HepG2 (cell line): ENCODE measurements around the gene IGLON5. TPM values are rescaled to one million over a fixed set of nuclear protein-coding genes. Genes with fewer than 3 reads are reported as not detected.

Experiments used
- ERF ChIP-seq: IDR thresholded peaks from 2 replicates; pipeline ENCODE4 v1.6.1; 2018; ENCODE audit warnings: missing biosample characterization, missing genetic modification reagents
- GZF1 ChIP-seq: sonication (generic); formaldehyde crosslinking; IDR thresholded peaks from 2 replicates; pipeline ENCODE4 v1.5.1; 2020; ENCODE audit warnings: mild to moderate bottlenecking, missing genetic modification reagents
- KDM3A ChIP-seq: IDR thresholded peaks from 2 replicates; pipeline ENCODE4 v1.6.1; 2018; ENCODE audit warnings: low read depth, missing compliant biosample characterization
- MTA1 ChIP-seq: sonication (generic); formaldehyde crosslinking; IDR thresholded peaks from 2 replicates; pipeline ENCODE4 v1.4.0; 2020; ENCODE audit warnings: missing genetic modification reagents, mild to moderate bottlenecking, borderline replicate concordance
- PRPF4 ChIP-seq: fragments of 200-400 bp; formaldehyde crosslinking; IDR thresholded peaks from 2 replicates; pipeline ENCODE4 v1.6.1; 2016; ENCODE audit warnings: low read length, low read depth; ENCODE audit not compliant: poor library complexity, severe bottlenecking
- RXRA ChIP-seq: sonication (generic); formaldehyde crosslinking; IDR thresholded peaks from 2 replicates; pipeline ENCODE4 v1.5.1; 2020; ENCODE audit warnings: missing genetic modification reagents
- SOX13 ChIP-seq, 3 experiments: fragments of 450-650 bp in 1 of 3; sonication (generic) in 1 of 3; formaldehyde crosslinking in 1 of 3; IDR thresholded peaks in 2 of 3; conservative IDR thresholded peaks in 1 of 3; 2 replicates each; pipeline versions ENCODE4 v1.5.0 to v1.6.1; 2016 to 2020; ENCODE audit warnings: antibody characterized with exemption in 1 of 3, mild to moderate bottlenecking in 1 of 3, missing compliant biosample characterization in 1 of 3, missing genetic modification reagents in 1 of 3, moderate library complexity in 1 of 3
- TEAD2 ChIP-seq: sonication (generic); formaldehyde crosslinking; IDR thresholded peaks from 2 replicates; pipeline ENCODE4 v1.9.0; 2021; ENCODE audit warnings: missing genetic modification reagents
- ZFY ChIP-seq: sonication (generic); formaldehyde crosslinking; IDR thresholded peaks from 2 replicates; pipeline ENCODE4 v1.4.0; 2020; ENCODE audit warnings: missing genetic modification reagents
- ZIK1 ChIP-seq: sonication (generic); formaldehyde crosslinking; IDR thresholded peaks from 2 replicates; pipeline ENCODE4 v1.5.0; 2020; ENCODE audit warnings: mild to moderate bottlenecking, low read depth, missing genetic modification reagents, borderline replicate concordance
- ZNF235 ChIP-seq: sonication (generic); formaldehyde crosslinking; IDR thresholded peaks from 2 replicates; pipeline ENCODE4 v1.8.1; 2023; ENCODE audit warnings: mild to moderate bottlenecking, missing genetic modification reagents, borderline replicate concordance
- polyA plus RNA-seq, 8 experiments: library from polyadenylated mRNA; depleted of rRNA in 3 of 8; stranded (reverse) in 7 of 8; unstranded in 1 of 8; fragments of >200 nt; fragmentation: Illumina TruSeq in 4 of 8; extraction: Trizol in 4 of 8; gene quantifications; 2 replicates each; pipeline versions ENCODE4 v1.2.1 to v1.2.3, GENCODE V29; 2011 to 2016; ENCODE audit warnings: low read depth in 4 of 8, missing spikeins in 1 of 8, mixed read lengths in 1 of 8; ENCODE audit not compliant: insufficient read depth in 1 of 8
- total RNA-seq, 5 experiments: library from RNA; depleted of rRNA; stranded (reverse); fragments of >200 nt; fragmentation: Illumina TruSeq; extraction: Trizol; gene quantifications; 2 replicates each; pipeline ENCODE4 v1.2.3, GENCODE V29; 2016; ENCODE audit warnings: low read depth in 1 of 5
- TF ChIP-seq, protein P1 (sequence below): sonication (generic); formaldehyde crosslinking; IDR thresholded peaks from 2 replicates; pipeline ENCODE4 v1.4.0; 2020; ENCODE audit warnings: missing genetic modification reagents
- TF ChIP-seq, protein P2 (sequence below): sonication (generic); formaldehyde crosslinking; IDR thresholded peaks from 2 replicates; pipeline ENCODE4 v1.8.0; 2022; ENCODE audit warnings: mild to moderate bottlenecking, missing genetic modification reagents, moderate library complexity
- TF ChIP-seq, protein P3 (sequence below): sonication (generic); formaldehyde crosslinking; IDR thresholded peaks from 2 replicates; pipeline ENCODE4 v1.9.0; 2021; ENCODE audit warnings: missing genetic modification reagents, borderline replicate concordance
- TF ChIP-seq, protein P4 (sequence below): sonication (generic); formaldehyde crosslinking; IDR thresholded peaks from 2 replicates; pipeline ENCODE4 v1.8.0; 2022; ENCODE audit warnings: mild to moderate bottlenecking, missing genetic modification reagents; ENCODE audit not compliant: insufficient replicate concordance

Gene IGLON5
- total and polyA plus RNA-seq, 2 of the 13 experiments (the other 11 are each of a cell fraction or from before 2014, with no cell fraction given), result 0.04 to 5.7 TPM

DNA sequence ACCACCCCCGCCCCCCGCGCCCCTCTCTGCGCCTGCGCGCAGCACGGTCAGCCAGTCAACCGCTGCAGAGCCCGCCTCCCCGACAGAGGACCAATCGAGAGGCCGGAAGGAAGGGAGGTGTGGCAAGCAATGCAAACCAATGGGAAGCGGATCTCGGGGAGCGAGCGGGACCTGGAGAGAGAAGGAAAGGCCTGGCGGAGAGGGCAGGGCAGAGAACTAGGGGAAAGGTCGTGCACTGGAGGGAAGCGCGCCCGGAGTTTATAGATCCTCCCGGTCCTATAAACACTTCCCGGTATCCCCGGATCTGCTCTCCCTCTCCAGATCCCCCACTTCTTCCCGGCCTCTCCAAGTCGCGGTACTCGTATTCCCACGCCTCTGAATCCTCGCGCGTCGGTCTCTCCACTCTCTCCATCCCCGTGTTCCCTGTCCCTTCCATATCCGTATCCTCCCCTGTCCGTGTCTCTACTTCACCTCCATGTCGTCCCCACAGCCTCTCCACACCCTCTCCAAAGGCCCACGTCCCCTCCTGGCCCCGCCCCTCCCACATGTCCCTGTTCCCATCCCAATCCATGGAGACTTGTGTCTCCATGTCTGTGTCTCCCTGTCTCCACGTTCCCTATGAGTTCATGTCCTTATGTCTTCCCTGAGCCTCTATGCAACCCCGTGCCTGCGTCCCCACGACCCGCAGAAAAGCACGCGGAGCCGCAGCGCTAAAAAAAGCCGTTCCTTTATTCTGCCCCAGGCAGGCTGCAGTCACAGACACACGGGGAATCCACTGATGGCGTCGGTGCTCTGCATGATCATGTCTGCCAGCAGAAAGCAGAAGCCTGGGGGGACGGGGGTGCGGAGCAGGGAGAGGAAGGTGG lies 55.2 kb downstream of the IGLON5 start (continued):
- TF ChIP-seq, protein P1, sequence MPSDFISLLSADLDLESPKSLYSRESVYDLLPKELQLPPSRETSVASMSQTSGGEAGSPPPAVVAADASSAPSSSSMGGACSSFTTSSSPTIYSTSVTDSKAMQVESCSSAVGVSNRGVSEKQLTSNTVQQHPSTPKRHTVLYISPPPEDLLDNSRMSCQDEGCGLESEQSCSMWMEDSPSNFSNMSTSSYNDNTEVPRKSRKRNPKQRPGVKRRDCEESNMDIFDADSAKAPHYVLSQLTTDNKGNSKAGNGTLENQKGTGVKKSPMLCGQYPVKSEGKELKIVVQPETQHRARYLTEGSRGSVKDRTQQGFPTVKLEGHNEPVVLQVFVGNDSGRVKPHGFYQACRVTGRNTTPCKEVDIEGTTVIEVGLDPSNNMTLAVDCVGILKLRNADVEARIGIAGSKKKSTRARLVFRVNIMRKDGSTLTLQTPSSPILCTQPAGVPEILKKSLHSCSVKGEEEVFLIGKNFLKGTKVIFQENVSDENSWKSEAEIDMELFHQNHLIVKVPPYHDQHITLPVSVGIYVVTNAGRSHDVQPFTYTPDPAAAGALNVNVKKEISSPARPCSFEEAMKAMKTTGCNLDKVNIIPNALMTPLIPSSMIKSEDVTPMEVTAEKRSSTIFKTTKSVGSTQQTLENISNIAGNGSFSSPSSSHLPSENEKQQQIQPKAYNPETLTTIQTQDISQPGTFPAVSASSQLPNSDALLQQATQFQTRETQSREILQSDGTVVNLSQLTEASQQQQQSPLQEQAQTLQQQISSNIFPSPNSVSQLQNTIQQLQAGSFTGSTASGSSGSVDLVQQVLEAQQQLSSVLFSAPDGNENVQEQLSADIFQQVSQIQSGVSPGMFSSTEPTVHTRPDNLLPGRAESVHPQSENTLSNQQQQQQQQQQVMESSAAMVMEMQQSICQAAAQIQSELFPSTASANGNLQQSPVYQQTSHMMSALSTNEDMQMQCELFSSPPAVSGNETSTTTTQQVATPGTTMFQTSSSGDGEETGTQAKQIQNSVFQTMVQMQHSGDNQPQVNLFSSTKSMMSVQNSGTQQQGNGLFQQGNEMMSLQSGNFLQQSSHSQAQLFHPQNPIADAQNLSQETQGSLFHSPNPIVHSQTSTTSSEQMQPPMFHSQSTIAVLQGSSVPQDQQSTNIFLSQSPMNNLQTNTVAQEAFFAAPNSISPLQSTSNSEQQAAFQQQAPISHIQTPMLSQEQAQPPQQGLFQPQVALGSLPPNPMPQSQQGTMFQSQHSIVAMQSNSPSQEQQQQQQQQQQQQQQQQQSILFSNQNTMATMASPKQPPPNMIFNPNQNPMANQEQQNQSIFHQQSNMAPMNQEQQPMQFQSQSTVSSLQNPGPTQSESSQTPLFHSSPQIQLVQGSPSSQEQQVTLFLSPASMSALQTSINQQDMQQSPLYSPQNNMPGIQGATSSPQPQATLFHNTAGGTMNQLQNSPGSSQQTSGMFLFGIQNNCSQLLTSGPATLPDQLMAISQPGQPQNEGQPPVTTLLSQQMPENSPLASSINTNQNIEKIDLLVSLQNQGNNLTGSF, result no peak
- TF ChIP-seq, protein P2, sequence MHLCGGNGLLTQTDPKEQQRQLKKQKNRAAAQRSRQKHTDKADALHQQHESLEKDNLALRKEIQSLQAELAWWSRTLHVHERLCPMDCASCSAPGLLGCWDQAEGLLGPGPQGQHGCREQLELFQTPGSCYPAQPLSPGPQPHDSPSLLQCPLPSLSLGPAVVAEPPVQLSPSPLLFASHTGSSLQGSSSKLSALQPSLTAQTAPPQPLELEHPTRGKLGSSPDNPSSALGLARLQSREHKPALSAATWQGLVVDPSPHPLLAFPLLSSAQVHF (CRISPR knock-in tag), result no peak
- TF ChIP-seq PRPF4, result no peak
- peak; percentile 58; the same call in 1 of the 2 replicates for TF ChIP-seq ZFY (CRISPR knock-in tag)
- no peak for TF ChIP-seq GZF1 (CRISPR knock-in tag)
- TF ChIP-seq, protein P3, sequence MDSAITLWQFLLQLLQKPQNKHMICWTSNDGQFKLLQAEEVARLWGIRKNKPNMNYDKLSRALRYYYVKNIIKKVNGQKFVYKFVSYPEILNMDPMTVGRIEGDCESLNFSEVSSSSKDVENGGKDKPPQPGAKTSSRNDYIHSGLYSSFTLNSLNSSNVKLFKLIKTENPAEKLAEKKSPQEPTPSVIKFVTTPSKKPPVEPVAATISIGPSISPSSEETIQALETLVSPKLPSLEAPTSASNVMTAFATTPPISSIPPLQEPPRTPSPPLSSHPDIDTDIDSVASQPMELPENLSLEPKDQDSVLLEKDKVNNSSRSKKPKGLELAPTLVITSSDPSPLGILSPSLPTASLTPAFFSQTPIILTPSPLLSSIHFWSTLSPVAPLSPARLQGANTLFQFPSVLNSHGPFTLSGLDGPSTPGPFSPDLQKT (CRISPR knock-in tag), result no peak
- no peak for TF ChIP-seq TEAD2 (CRISPR knock-in tag)
- TF ChIP-seq ZIK1, result no peak
- TF ChIP-seq SOX13 (IDR thresholded peaks at IDR 0.05), result no peak
- peak; percentile 6 to 84; a peak in 1 of 4 replicates for TF ChIP-seq SOX13 (CRISPR knock-in tag; conservative IDR thresholded peaks at IDR 0.05 in 1 of 2, IDR thresholded peaks at IDR 0.05 in 1 of 2)
- TF ChIP-seq KDM3A, result no peak
- TF ChIP-seq ZNF235 (CRISPR knock-in tag), result 0 out of 2 replicates have a peak, but pooled peaks have one; percentile 67
- TF ChIP-seq, protein P4, sequence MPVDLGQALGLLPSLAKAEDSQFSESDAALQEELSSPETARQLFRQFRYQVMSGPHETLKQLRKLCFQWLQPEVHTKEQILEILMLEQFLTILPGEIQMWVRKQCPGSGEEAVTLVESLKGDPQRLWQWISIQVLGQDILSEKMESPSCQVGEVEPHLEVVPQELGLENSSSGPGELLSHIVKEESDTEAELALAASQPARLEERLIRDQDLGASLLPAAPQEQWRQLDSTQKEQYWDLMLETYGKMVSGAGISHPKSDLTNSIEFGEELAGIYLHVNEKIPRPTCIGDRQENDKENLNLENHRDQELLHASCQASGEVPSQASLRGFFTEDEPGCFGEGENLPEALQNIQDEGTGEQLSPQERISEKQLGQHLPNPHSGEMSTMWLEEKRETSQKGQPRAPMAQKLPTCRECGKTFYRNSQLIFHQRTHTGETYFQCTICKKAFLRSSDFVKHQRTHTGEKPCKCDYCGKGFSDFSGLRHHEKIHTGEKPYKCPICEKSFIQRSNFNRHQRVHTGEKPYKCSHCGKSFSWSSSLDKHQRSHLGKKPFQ (CRISPR knock-in tag), result no peak
- TF ChIP-seq MTA1, result no peak; the same call in 1 of the 2 replicates
- no peak; the same call in 1 of the 2 replicates for TF ChIP-seq ERF (CRISPR knock-in tag)
- peak; percentile 97 for TF ChIP-seq RXRA
